Transverse colon (tissue), 4 donors: ENCODE data around the gene VARS1. TPM values are rescaled to one million over a fixed set of nuclear protein-coding genes. Genes with fewer than 3 reads are reported as not detected.
A peak's percentile ranks its signal among the peaks of the same experiment; 100 is the strongest.
"Not testable (repeated sequence)": the region's sequence is repeated elsewhere in the genome, so short reads cannot be mapped to it uniquely, and the experiment has no call there.

Experiments
- DNase-seq: peaks from one replicate; pipeline ENCODE4 v3.0.0-alpha.2; 2019
- H3K27ac ChIP-seq, 4 donors: fragments of 200-600 bp; sonication (generic); 2 replicates each; pipeline ENCODE4 v1.5.1; 2016 to 2018; ENCODE audit warnings: inconsistent platforms in 4 of 4
- H3K27me3 ChIP-seq: fragments of 200-600 bp; sonication (generic); 2 replicates; pipeline ENCODE4 v1.5.1; 2017; ENCODE audit warnings: inconsistent platforms
- H3K36me3 ChIP-seq, 4 donors: fragments of 200-600 bp; sonication (generic); 2 replicates each; pipeline ENCODE4 v1.5.1; 2017 to 2019; ENCODE audit warnings: inconsistent platforms in 4 of 4
- H3K4me1 ChIP-seq, 4 donors: fragments of 200-600 bp; sonication (generic); 2 replicates each; pipeline ENCODE4 v1.5.1; 2017 to 2020; ENCODE audit warnings: inconsistent platforms in 4 of 4
- H3K4me3 ChIP-seq, 4 donors: fragments of 200-600 bp; sonication (generic); 1 replicate in 1 of 4; 2 replicates in 3 of 4; pipeline versions ENCODE4 v1.5.1 to v1.6.1; 2017 to 2019; ENCODE audit warnings: inconsistent platforms in 4 of 4
- H3K9me3 ChIP-seq, 2 donors: fragments of 200-600 bp; sonication (generic); 2 replicates each; pipeline ENCODE4 v1.5.1; 2017 to 2019; ENCODE audit warnings: inconsistent platforms in 2 of 2
- EP300 ChIP-seq: sonication (generic); formaldehyde crosslinking; IDR thresholded peaks from one replicate; pipeline ENCODE4 v1.6.1; 2017; ENCODE audit warnings: antibody characterized with exemption, low read depth
- POLR2A ChIP-seq: fragments of 450-650 bp; IDR thresholded peaks from one replicate; pipeline ENCODE4 v1.6.1; 2016; ENCODE audit warnings: antibody characterized with exemption, mild to moderate bottlenecking, moderate library complexity
- POLR2AphosphoS5 ChIP-seq, 3 donors: sonication (generic); formaldehyde crosslinking; IDR thresholded peaks; one replicate each; pipeline ENCODE4 v1.6.1; 2016; ENCODE audit warnings: antibody characterized with exemption in 3 of 3
- WGBS, 2 donors: methylation state at CpG; one replicate each; pipeline ENCODE4 v1.1.5; 2018; ENCODE audit warnings: low coverage in 1 of 2; 5-methylcytosine and 5-hydroxymethylcytosine counted together
- in situ Hi-C, 4 donors: fragments of 200-750 bp; cut with MboI; loops; one replicate each; pipeline versions ENCODE4 v1.15.0 to v1.15.1; 2017; ENCODE audit warnings: low sequenced_read_pairs in 3 of 4, low pct_ligation_motif_present in 1 of 4, low pct_unique_long_range_greater_than_20kb in 1 of 4
- intact Hi-C: fragments of 100-400 bp; cut with DNase I; formaldehyde crosslinking; loops from one replicate; pipeline ENCODE4 v1.15.1; 2023; ENCODE audit warnings: low total_unique reads
- total RNA-seq, 4 donors: library from RNA; depleted of rRNA; stranded (reverse); fragments of >200 nt; gene quantifications; one replicate each; pipeline ENCODE4 v1.1.0, GENCODE V29; 2016
- TF ChIP-seq, protein P1 (sequence below), 5 experiments: fragments of 200-600 bp in 3 of 5; fragments of 450-650 bp in 2 of 5; sonication (generic) in 3 of 5; IDR thresholded peaks; 1 replicate in 2 of 5; 2 replicates in 3 of 5; pipeline ENCODE4 v1.5.1; 2016 to 2017; ENCODE audit warnings: antibody characterized with exemption in 5 of 5, inconsistent platforms in 3 of 5, mild to moderate bottlenecking in 2 of 5, moderate library complexity in 1 of 5

Gene VARS1
- total RNA-seq, 4 donors from 2014 or later: 18.0 to 54.7 (median 31.1) TPM

DNA sequence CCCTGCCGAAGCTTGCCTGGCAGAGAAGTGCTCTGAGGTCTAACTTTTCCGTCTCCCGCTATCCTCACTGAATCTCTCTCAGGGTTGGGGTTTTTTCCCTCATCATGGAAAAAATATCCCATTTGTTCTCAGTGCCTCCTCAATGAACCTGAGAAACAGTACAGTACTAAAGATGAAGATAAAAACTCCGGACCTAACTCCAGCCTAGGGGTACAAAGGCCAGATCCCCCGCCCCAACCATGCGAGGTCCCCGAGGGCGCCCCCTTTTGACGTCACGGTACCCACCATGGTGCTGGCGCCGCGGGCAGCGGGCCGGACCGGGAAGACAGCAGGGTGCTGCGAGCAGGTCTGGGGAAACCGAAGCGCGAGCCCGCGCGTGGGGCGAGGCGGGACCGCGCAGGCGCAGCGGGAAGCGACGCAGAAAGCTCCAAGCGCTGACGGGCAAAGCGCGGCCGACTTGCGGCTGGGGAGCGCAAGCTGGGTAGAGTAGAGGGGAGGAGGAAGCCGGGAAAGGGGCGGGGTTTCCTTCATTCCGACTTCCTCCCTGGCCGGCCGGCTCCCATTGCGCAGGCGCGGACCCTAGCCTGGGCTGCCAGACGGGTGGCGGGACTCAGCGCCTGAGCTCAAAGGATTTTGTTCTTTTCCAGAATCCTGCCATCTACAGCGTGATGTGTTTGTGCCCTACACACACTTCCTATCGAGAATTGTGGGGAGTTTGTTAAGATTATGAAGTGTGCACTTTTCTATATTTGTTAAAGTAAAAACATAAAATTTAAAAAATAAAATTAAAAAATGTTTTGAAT is 11.1 kb upstream of the VARS1 start, which contains the start of gene LSM2:
Gene LSM2 (minus strand): TSS at position 497 of the 803 bp plus-strand sequence. CDS start 209 bp downstream, at position 288.
- in situ Hi-C loops: no loop called here
- no peaks in the 10 kb centered on the region for H3K27me3 ChIP-seq
- peak; percentile 98 for DNase-seq
- H3K36me3 ChIP-seq: peaks cover 0 to 3% (median 0%) of the 10 kb centered on the region in 4 donors
- peak; percentile 91 to 94 (median 94) for TF ChIP-seq POLR2AphosphoS5 (IDR thresholded peaks at IDR 0.05)
- TF ChIP-seq POLR2A: peak; percentile 90
- TF ChIP-seq, protein P1, sequence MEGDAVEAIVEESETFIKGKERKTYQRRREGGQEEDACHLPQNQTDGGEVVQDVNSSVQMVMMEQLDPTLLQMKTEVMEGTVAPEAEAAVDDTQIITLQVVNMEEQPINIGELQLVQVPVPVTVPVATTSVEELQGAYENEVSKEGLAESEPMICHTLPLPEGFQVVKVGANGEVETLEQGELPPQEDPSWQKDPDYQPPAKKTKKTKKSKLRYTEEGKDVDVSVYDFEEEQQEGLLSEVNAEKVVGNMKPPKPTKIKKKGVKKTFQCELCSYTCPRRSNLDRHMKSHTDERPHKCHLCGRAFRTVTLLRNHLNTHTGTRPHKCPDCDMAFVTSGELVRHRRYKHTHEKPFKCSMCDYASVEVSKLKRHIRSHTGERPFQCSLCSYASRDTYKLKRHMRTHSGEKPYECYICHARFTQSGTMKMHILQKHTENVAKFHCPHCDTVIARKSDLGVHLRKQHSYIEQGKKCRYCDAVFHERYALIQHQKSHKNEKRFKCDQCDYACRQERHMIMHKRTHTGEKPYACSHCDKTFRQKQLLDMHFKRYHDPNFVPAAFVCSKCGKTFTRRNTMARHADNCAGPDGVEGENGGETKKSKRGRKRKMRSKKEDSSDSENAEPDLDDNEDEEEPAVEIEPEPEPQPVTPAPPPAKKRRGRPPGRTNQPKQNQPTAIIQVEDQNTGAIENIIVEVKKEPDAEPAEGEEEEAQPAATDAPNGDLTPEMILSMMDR (IDR thresholded peaks at IDR 0.05): peak in 3 of 5 experiments; percentile 10 to 47 (median 16)
- peak; percentile 5 for TF ChIP-seq EP300
- H3K27ac ChIP-seq: peak within 1 kb of the TSS; percentile 91 to 97 (median 96)
- H3K4me1 ChIP-seq: peaks cover 6 to 24% (median 13%) of the 10 kb centered on the region in 4 donors
- no peaks in the 10 kb centered on the region for H3K9me3 ChIP-seq
- 1% methylated on average over 46 of the region's 51 CpGs; no CpG with 5 or more reads in 1 of the 2 donors for WGBS, 2 donors
- peak within 1 kb of the TSS; percentile 55 to 68 (median 64) for H3K4me3 ChIP-seq
- intact Hi-C loops: no loop called here

DNA sequence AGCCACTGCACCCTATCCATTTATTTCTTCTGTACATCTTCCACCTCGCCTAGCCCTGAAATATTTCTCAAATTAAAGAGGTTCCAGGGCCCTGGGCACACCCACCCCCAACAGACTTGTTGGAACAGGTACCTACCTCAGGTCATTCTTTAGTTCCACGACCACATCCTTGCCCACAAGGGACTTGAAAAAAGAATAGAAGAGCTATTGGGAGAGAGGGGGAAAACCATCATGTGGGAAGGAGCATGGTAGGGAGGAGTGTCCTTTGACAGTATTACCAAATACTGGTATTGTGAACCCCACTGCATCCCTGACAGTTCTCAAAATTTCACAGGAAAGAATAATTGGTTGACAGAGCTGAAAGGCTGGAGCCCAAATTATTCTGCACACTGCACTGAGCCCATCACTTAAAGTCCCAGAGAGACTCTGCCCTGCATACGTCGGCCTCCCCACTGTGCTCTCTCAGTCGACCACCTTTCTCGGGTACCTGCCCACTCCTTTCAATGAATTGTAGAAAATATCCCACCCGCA is 10.5 kb upstream of the VARS1 start:
- in situ Hi-C loops: no loop called here
- intact Hi-C loops: no loop called here
- H3K27me3 ChIP-seq: no peaks in the 10 kb centered on the region
- no peak for DNase-seq
- H3K4me1 ChIP-seq: peaks cover 6 to 24% (median 13%) of the 10 kb centered on the region in 4 donors
- no peaks in the 10 kb centered on the region for H3K9me3 ChIP-seq
- peaks cover 0 to 3% (median 0%) of the 10 kb centered on the region in 4 donors for H3K36me3 ChIP-seq
- H3K4me3 ChIP-seq: peak overlapping the region; percentile 55 to 68 (median 64)
- peak overlapping the region; percentile 91 to 97 (median 96) for H3K27ac ChIP-seq
- TF ChIP-seq, protein P1 (IDR thresholded peaks at IDR 0.05): no peak
- TF ChIP-seq POLR2AphosphoS5 (IDR thresholded peaks at IDR 0.05) (no peak), EP300 (no peak), POLR2A (no peak)
- 11 to 39% methylated on average over 2 to 7 of the region's 7 CpGs for WGBS, 2 donors

DNA sequence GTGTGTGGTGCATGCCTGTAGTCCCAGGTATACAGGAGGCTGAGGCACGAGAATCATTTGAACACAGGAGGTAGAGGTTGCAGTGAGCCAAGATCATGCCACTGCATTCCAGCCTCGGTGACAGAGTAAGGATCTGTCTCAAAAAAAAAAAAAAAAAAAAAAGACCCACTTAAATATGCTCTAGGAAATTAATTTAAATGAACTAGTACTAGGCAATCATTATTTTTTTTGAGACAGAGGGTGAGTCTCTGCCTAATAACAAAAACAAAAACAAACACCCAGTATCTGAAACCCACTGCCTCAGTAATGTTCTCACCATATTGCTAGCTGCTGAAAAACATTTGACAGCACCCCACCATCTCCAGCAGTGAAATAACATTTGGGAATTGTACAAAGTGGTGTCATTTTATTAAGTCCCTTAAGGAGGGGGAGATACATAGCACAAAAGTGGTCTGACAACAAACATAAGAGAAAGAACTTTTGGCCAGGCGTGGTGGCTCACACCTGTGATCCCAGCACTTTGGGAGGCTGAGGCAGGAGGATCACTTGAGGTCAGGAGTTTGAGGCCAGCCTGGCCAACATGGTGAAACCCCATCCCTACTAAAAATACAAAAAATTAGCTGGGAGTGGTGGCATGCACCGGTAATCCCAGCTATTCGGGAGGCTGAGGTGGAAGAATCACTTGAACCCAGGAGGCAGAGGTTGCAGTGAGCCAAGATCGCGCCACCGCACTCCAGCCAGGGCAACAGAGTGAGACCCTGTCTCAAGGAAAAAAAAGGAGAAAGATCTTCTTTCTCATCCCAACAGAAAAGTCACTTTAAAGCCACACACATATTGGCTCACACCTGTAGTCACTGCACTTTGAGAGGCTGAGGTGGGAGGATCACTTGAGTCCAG is 5.7 kb upstream of the VARS1 start:
- H3K4me3 ChIP-seq, DNase-seq, H3K27ac ChIP-seq, H3K27me3 ChIP-seq, H3K36me3 ChIP-seq, in situ Hi-C loops, H3K9me3 ChIP-seq, intact Hi-C loops: not testable (repeated sequence)
- H3K4me1 ChIP-seq: peaks cover 6 to 17% (median 10%) of the 10 kb centered on the region in 4 donors
- 88 to 93% methylated on average over 8 of the region's 8 CpGs for WGBS, 2 donors

DNA sequence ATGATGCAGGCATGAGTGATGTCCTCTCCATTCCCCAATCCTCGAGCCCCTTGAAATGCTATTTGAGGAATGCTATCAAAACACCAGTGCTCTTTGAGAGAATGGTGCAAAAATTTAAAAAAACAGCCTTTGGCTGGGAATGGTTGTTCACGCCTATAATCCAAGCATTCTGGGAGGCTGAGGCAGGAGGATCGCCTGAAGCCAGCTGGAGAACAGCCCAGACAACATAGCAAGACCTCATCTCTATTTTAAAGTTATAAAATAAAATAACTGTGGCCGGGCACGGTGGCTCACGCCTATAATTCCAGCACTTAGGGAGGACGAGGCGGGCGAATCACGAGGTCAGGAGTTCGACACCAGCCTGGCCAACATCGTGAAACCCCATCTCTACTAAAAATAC is 4.2 kb upstream of the VARS1 start:
- Histone ChIP-seq H3K36me3 (peaks cover 0 to 3% (median 0%) of the 10 kb centered on the region in 4 donors), H3K9me3 (no peaks in the 10 kb centered on the region), H3K27ac (no peak overlapping the region), H3K4me3 (no peak overlapping the region), H3K4me1 (peaks cover 6 to 9% (median 7%) of the 10 kb centered on the region in 4 donors), H3K27me3 (no peaks in the 10 kb centered on the region)
- no peak for DNase-seq
- in situ Hi-C loops (no loop called here), intact Hi-C loops (no loop called here)
- TF ChIP-seq EP300 (no peak), POLR2AphosphoS5 (IDR thresholded peaks at IDR 0.05) (no peak), POLR2A (no peak)
- TF ChIP-seq, protein P1 (IDR thresholded peaks at IDR 0.05): no peak
- 70 to 88% methylated on average over 3 to 12 of the region's 12 CpGs for WGBS, 2 donors
